HG02884 (cell line): ENCODE measurements around the gene MARCHF9.

ENCODE experiments used
- ATAC-seq: cut with Tn5 transposase; IDR thresholded peaks from one replicate; pipeline ENCODE4 v1.9.1; 2021; ENCODE audit warnings: mild to moderate bottlenecking, moderate library complexity; ENCODE audit not compliant: unreplicated experiment

MARCHF9 gene

GRCh38 chr12:57782608-57783465, 27.9 kb downstream of the MARCHF9 start, which contains the start of gene TSFM:
Gene TSFM, plus strand, starts transcription at chr12:57782787. Its CDS starts 15 bp downstream, at chr12:57782802.
- peak; percentile 91 for ATAC-seq

GRCh38 chr12:57783466-57783801, 28.5 kb downstream of the MARCHF9 start:
- no peak for ATAC-seq

GRCh38 chr12:57783861-57784260, 29.0 kb downstream of the MARCHF9 start:
- no peak for ATAC-seq

- no peak for ATAC-seq
Observed at GRCh38 chr12:57793920-57794319, 39.0 kb downstream of the MARCHF9 start.

- ATAC-seq: no peak
Observed at GRCh38 chr12:57795354-57795753, 40.5 kb downstream of the MARCHF9 start.

- ATAC-seq: no peak
Observed at GRCh38 chr12:57796996-57797395, 42.1 kb downstream of the MARCHF9 start.

GRCh38 chr12:57797933-57798332, 43.0 kb downstream of the MARCHF9 start:
- ATAC-seq: no peak

GRCh38 chr12:57800965-57801364, 46.1 kb downstream of the MARCHF9 start:
- ATAC-seq: no peak

GRCh38 chr12:57802607-57803006, 47.7 kb downstream of the MARCHF9 start:
- no peak for ATAC-seq

GRCh38 chr12:57803319-57803893, 48.5 kb downstream of the MARCHF9 start:
- no peak for ATAC-seq

GRCh38 chr12:57806677-57807076, 51.8 kb downstream of the MARCHF9 start:
- no peak for ATAC-seq

GRCh38 chr12:57807285-57807684, 52.4 kb downstream of the MARCHF9 start:
- no peak for ATAC-seq

- no peak for ATAC-seq
Observed at GRCh38 chr12:57808351-57808750, 53.4 kb downstream of the MARCHF9 start.

- no peak for ATAC-seq
Observed at GRCh38 chr12:57809425-57809824, 54.5 kb downstream of the MARCHF9 start.
